DMS153 (cell line): ENCODE results near the gene ADAD2.

Source experiments
- DNase-seq: peaks from one replicate; lab custom pipeline; 2025; lab: John Stamatoyannopoulos, UW

The ADAD2 gene

GRCh38 chr16:84190731-84191388 lies at the start of gene ADAD2:
ADAD2 (plus strand) TSS chr16:84191157; CDS start chr16:84191231, 74 bp downstream.
- no peak for DNase-seq

GRCh38 chr16:84143081-84143480 lies 47.9 kb upstream of the ADAD2 start:
- DNase-seq: no peak

GRCh38 chr16:84143784-84144199 lies 47.2 kb upstream of the ADAD2 start:
- no peak for DNase-seq

GRCh38 chr16:84144209-84144858 lies 46.6 kb upstream of the ADAD2 start:
- DNase-seq: no peak

- peak; percentile 81 for DNase-seq
Measured at GRCh38 chr16:84144859-84145639, 45.9 kb upstream of the ADAD2 start, which contains the start of the genes DNAAF1 and HSDL1. DNAAF1 (plus strand) TSS chr16:84145308; CDS start chr16:84145441, 133 bp downstream. HSDL1 (minus strand) TSS chr16:84145177; CDS start chr16:84131321, 13,856 bp downstream.

- DNase-seq: no peak
Measured at GRCh38 chr16:84150926-84151325, 40.0 kb upstream of the ADAD2 start.

- no peak for DNase-seq
Measured at GRCh38 chr16:84153660-84154214, 37.2 kb upstream of the ADAD2 start.

GRCh38 chr16:84155226-84155625 lies 35.7 kb upstream of the ADAD2 start:
- DNase-seq: no peak

- no peak for DNase-seq
Measured at GRCh38 chr16:84155771-84156170, 35.2 kb upstream of the ADAD2 start.

- DNase-seq: peak; percentile 11
Measured at GRCh38 chr16:84156342-84156784, 34.6 kb upstream of the ADAD2 start.

- DNase-seq: no peak
Measured at GRCh38 chr16:84159007-84159406, 31.9 kb upstream of the ADAD2 start.

- no peak for DNase-seq
Measured at GRCh38 chr16:84159800-84160199, 31.2 kb upstream of the ADAD2 start.

- no peak for DNase-seq
Measured at GRCh38 chr16:84161037-84161436, 29.9 kb upstream of the ADAD2 start.

GRCh38 chr16:84161801-84162200 lies 29.2 kb upstream of the ADAD2 start:
- DNase-seq: no peak

GRCh38 chr16:84165746-84166145 lies 25.2 kb upstream of the ADAD2 start:
- no peak for DNase-seq

GRCh38 chr16:84166796-84167695 lies 23.9 kb upstream of the ADAD2 start:
- DNase-seq: no peak

- no peak for DNase-seq
Measured at GRCh38 chr16:84169765-84170310, 21.1 kb upstream of the ADAD2 start.

- DNase-seq: no peak
Measured at GRCh38 chr16:84174396-84174795, 16.6 kb upstream of the ADAD2 start.

GRCh38 chr16:84175350-84176081 lies 15.4 kb upstream of the ADAD2 start:
- DNase-seq: peak; percentile 23
